Loucy (cell line): ENCODE measurements around the gene PLXNA2.

Experiments
- H2AFZ ChIP-seq: fragments of 200-600 bp; sonication (generic); 2 replicates; pipeline ENCODE4 v1.6.0; 2016; ENCODE audit warnings: antibody characterized with exemption, mild to moderate bottlenecking, low read length, moderate library complexity
- H3F3A ChIP-seq: fragments of 200-600 bp; 2 replicates; pipeline ENCODE4 v1.6.0; 2016; ENCODE audit warnings: antibody characterized with exemption, low read depth, mild to moderate bottlenecking
- H3K27me3 ChIP-seq: fragments of 200-600 bp; sonication (generic); 2 replicates; pipeline ENCODE4 v1.6.1; 2014; ENCODE audit warnings: low read length, mild to moderate bottlenecking; ENCODE audit not compliant: insufficient read depth, poor library complexity, severe bottlenecking
- H3K36me3 ChIP-seq: fragments of 200-600 bp; sonication (generic); 2 replicates; pipeline ENCODE4 v1.6.1; 2016; ENCODE audit warnings: low read length; ENCODE audit not compliant: insufficient read depth
- H3K4me1 ChIP-seq: fragments of 200-600 bp; sonication (generic); 2 replicates; pipeline ENCODE4 v1.5.1; 2014; ENCODE audit warnings: low read length, mild to moderate bottlenecking; ENCODE audit not compliant: insufficient read depth, poor library complexity, severe bottlenecking
- H3K4me2 ChIP-seq: fragments of 200-600 bp; sonication (generic); 2 replicates; pipeline ENCODE4 v1.6.0; 2014; ENCODE audit warnings: antibody characterized with exemption, low read length, low read depth, mild to moderate bottlenecking; ENCODE audit not compliant: poor library complexity, severe bottlenecking
- H3K4me3 ChIP-seq: fragments of 200-600 bp; sonication (generic); 2 replicates; pipeline ENCODE4 v1.5.1; 2014; ENCODE audit warnings: low read length, mild to moderate bottlenecking, mixed read lengths; ENCODE audit not compliant: poor library complexity, severe bottlenecking
- H3K79me2 ChIP-seq: fragments of 200-600 bp; sonication (generic); 2 replicates; pipeline ENCODE4 v1.6.1; 2014; ENCODE audit warnings: low read length; ENCODE audit not compliant: insufficient read depth
- H3K9ac ChIP-seq: fragments of 200-600 bp; sonication (generic); 2 replicates; pipeline ENCODE4 v1.6.0; 2014; ENCODE audit warnings: mild to moderate bottlenecking, low read depth, low read length, moderate library complexity; ENCODE audit not compliant: poor library complexity, severe bottlenecking
- H3K9me2 ChIP-seq: fragments of 200-600 bp; sonication (generic); replicated peaks from 2 replicates; pipeline ENCODE4 v1.6.1; 2016; ENCODE audit warnings: low read depth, low read length, mixed read lengths
- H3K9me3 ChIP-seq: fragments of 200-600 bp; sonication (generic); 2 replicates; pipeline ENCODE4 v1.6.1; 2014; ENCODE audit warnings: mild to moderate bottlenecking, antibody characterized with exemption, low read length, low read depth; ENCODE audit not compliant: insufficient read depth
- H4K20me1 ChIP-seq: fragments of 200-600 bp; sonication (generic); 2 replicates; pipeline ENCODE4 v1.6.0; 2014; ENCODE audit warnings: antibody characterized with exemption, low read length, mild to moderate bottlenecking; ENCODE audit not compliant: insufficient read depth, poor library complexity, severe bottlenecking
- EZH2phosphoT487 ChIP-seq: fragments of 200-600 bp; IDR thresholded peaks from 2 replicates; pipeline ENCODE4 v1.6.1; 2018; ENCODE audit warnings: antibody characterized with exemption, mild to moderate bottlenecking, moderate library complexity, borderline replicate concordance
- TF ChIP-seq, protein P1 (sequence below): fragments of 200-600 bp; sonication (generic); conservative IDR thresholded peaks from 2 replicates; pipeline ENCODE4 v1.5.1; 2014; ENCODE audit warnings: mild to moderate bottlenecking, antibody characterized with exemption, low read length

The PLXNA2 gene

DNA sequence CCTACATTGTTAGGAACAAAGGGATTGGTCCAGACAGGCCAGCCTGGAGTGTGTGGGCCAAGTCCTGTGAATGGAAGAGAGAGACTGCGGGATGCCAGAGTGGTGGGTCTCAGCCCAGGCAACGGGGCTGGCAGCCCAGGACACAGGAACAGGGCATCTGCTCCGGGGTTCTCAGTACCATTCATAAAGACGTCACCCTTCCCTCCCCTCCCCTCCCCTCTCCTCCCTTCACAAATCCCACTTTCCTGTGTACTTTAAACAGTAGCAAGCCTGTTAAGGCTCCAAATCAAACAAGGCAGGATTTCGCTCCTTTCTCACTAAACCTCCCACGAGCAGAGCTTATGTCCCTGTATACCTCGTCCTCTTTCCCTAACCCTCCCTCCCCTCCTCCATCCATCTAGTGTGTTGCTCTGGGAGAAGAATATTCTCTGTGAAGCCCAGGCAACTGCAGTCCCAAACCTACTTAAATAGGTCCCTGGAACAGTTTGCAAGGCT lies 4.2 kb upstream of the PLXNA2 start:
- Histone ChIP-seq H3K4me3 (no peak overlapping the region), H3K9me3 (no peaks in the 10 kb centered on the region), H3K36me3 (no peaks in the 10 kb centered on the region), H3K79me2 (no peaks in the 10 kb centered on the region), H3K4me1 (peaks cover 15% of the 10 kb centered on the region), H2AFZ (no peak overlapping the region), H3K9ac (no peak overlapping the region), H3F3A (no peaks in the 10 kb centered on the region), H3K27me3 (peaks cover 7% of the 10 kb centered on the region), H3K4me2 (no peak overlapping the region), H4K20me1 (no peaks in the 10 kb centered on the region), H3K9me2 (no peaks in the 10 kb centered on the region)
- TF ChIP-seq, protein P1, sequence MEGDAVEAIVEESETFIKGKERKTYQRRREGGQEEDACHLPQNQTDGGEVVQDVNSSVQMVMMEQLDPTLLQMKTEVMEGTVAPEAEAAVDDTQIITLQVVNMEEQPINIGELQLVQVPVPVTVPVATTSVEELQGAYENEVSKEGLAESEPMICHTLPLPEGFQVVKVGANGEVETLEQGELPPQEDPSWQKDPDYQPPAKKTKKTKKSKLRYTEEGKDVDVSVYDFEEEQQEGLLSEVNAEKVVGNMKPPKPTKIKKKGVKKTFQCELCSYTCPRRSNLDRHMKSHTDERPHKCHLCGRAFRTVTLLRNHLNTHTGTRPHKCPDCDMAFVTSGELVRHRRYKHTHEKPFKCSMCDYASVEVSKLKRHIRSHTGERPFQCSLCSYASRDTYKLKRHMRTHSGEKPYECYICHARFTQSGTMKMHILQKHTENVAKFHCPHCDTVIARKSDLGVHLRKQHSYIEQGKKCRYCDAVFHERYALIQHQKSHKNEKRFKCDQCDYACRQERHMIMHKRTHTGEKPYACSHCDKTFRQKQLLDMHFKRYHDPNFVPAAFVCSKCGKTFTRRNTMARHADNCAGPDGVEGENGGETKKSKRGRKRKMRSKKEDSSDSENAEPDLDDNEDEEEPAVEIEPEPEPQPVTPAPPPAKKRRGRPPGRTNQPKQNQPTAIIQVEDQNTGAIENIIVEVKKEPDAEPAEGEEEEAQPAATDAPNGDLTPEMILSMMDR: no peak
- no peak for TF ChIP-seq EZH2phosphoT487

DNA sequence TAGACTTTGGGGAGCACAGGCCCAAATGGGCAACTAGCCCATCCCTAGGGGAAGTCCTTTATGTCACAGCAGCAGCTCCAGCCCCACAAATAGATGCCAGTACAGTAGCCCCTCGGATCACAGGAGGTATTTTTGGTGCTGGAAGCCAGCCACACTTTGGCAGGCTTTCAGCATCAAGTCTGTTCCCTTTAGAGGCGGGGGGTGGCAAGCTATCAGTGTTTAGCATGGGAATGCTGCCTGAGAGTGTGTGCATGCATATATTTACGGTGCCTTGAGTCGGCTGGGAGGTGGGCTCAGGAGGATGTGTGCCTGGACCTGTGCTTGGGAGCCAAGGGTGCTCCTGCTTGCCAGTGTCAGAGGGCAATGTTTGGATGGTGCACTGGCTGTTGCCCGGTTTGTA lies 3.5 kb upstream of the PLXNA2 start:
- Histone ChIP-seq H3K4me2 (no peak overlapping the region), H3K36me3 (no peaks in the 10 kb centered on the region)
- TF ChIP-seq, protein P1: no peak
- no peak for TF ChIP-seq EZH2phosphoT487

DNA sequence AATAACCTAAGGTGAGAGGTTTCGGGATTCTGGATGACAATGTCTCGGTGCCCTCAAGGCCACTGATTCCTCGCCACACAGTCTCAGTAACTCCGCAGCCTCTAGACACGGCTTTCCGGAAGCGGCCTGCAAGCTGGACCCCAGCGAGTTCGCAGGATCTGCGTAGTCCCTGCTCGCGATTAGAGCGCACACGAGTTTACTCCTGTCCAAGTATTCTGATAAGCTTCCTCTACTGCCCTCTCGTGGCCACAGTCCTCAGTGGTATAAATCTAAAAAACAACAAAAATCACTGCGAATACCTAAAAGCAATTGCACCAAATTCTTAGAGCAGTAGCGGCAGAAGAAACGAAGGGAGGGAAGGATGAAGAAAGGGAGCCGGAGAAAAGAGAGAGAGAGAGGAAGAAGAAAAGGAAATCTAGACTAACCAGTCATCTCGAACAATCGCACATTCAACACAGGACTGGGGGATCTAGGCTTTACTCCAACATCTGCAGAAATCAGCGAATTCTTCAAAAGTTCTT lies 1.1 kb upstream of the PLXNA2 start:
- no peaks in the 10 kb centered on the region for H3K9me3 ChIP-seq
- H3K9ac ChIP-seq: peak overlapping the region; percentile 24
- H2AFZ ChIP-seq: peak overlapping the region; percentile 76; the same call in 1 of the 2 replicates
- no peaks in the 10 kb centered on the region for H3K36me3 ChIP-seq
- peaks cover 29% of the 10 kb centered on the region for H3K27me3 ChIP-seq
- peak overlapping the region; percentile 89 for H3K4me2 ChIP-seq
- TF ChIP-seq, protein P1: peak; percentile 91
- no peak for TF ChIP-seq EZH2phosphoT487
- H3F3A ChIP-seq: no peaks in the 10 kb centered on the region
- no peaks in the 10 kb centered on the region for H3K79me2 ChIP-seq
- peak overlapping the region; percentile 76 for H3K4me3 ChIP-seq
- H3K4me1 ChIP-seq: peaks cover 15% of the 10 kb centered on the region
- H3K9me2 ChIP-seq: no peaks in the 10 kb centered on the region
- H4K20me1 ChIP-seq: no peaks in the 10 kb centered on the region

More for the DNA sequence above, 3.5 kb upstream of the PLXNA2 start:
- H3K4me3 ChIP-seq: no peak overlapping the region
- H3K27me3 ChIP-seq: peaks cover 14% of the 10 kb centered on the region
- no peak overlapping the region for H3K9ac ChIP-seq
- H3K4me1 ChIP-seq: peaks cover 15% of the 10 kb centered on the region
- H3F3A ChIP-seq: no peaks in the 10 kb centered on the region
- no peaks in the 10 kb centered on the region for H3K79me2 ChIP-seq
- H4K20me1 ChIP-seq: no peaks in the 10 kb centered on the region
- H3K9me2 ChIP-seq: no peaks in the 10 kb centered on the region
- H3K9me3 ChIP-seq: no peaks in the 10 kb centered on the region
- H2AFZ ChIP-seq: no peak overlapping the region
